ENCODE data around the gene PGLYRP1.

Gene PGLYRP1

DNA sequence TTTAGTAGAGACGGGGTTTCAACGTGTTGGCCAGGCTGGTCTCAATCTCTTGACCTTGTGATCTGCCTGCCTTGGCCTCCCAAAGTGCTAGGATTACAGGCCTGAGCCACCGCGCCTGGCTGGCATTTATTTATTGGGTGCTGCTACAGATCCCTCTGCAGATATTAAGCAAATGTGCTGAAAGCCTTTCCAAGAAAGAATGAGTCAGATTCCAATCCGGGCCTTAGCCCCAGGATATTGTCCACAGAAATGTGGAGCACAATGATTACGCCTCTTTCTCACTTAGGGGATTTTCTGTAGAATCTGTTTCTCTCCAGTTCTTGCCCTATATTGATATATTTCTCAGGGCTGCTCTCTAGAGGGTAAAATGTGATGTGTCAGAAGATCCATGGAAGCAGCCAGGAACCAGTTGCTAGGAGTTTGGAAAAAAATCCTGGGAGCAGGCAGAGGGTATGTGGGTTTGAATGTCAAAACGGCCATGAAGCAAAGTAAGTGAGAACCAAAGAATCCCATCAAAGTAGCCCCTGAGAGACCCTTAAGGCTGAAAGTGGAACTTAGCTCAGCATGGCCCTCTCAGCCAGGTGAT lies 42.7 kb upstream of the PGLYRP1 start:
- peak; percentile 71 for DNase-seq (ENCODE audit: low read depth, low spot score)
- no peak overlapping the region for H3K4me3 ChIP-seq (ENCODE audit: low read depth, low read length)
- in situ Hi-C loops (cut with HindIII; ENCODE audit: low sequenced_read_pairs) = no loop called here
- TF ChIP-seq, protein P1, sequence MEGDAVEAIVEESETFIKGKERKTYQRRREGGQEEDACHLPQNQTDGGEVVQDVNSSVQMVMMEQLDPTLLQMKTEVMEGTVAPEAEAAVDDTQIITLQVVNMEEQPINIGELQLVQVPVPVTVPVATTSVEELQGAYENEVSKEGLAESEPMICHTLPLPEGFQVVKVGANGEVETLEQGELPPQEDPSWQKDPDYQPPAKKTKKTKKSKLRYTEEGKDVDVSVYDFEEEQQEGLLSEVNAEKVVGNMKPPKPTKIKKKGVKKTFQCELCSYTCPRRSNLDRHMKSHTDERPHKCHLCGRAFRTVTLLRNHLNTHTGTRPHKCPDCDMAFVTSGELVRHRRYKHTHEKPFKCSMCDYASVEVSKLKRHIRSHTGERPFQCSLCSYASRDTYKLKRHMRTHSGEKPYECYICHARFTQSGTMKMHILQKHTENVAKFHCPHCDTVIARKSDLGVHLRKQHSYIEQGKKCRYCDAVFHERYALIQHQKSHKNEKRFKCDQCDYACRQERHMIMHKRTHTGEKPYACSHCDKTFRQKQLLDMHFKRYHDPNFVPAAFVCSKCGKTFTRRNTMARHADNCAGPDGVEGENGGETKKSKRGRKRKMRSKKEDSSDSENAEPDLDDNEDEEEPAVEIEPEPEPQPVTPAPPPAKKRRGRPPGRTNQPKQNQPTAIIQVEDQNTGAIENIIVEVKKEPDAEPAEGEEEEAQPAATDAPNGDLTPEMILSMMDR (IDR thresholded peaks at IDR 0.05; ENCODE audit: low read depth, low read length) = no peak

DNA sequence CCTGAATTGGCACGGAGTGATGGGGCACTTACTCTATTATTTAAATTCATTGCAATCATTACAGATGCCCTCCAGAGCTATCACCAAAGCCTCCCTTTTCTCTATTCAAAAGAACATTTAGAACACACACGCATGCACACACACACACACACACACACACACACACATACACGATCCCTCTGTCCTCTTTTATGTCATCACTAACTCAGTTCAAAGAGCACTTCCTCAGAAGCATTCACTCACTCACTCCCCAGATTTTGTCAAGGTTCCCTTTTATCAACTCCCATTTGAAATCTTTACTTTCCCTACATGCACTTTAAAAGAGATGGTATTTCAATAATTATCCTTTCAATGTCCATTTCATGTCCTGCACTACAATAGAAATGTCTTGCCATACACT lies 40.3 kb upstream of the PGLYRP1 start:
- DNase-seq (ENCODE audit: low read depth, low spot score) = no peak
- no peak overlapping the region for H3K4me3 ChIP-seq (ENCODE audit: low read depth, low read length)
- TF ChIP-seq, protein P1 (IDR thresholded peaks at IDR 0.05; ENCODE audit: low read depth, low read length) = no peak
- in situ Hi-C loops (cut with HindIII; ENCODE audit: low sequenced_read_pairs) = no loop called here

DNA sequence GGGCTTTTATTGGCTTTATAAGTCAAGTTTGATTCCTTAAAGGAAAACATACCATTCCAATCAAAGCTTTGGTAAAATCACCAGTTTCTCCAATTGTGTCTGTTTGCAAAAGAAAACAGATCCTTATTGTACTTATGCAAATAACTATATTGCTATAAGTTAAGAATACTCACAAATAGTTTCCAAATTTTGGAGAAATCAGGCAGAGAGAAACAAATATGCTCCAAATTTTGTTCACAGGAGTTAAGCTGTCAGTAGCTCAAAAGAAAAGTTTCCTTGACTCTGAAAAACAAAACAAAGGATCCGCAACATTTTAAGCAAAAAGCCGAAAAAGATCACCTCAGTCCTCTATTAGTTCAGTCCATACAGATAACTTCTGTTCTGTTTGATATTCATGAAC lies 37.2 kb upstream of the PGLYRP1 start:
- no peak for DNase-seq (ENCODE audit: low read depth, low spot score)
- H3K4me3 ChIP-seq (ENCODE audit: low read depth, low read length) = no peak overlapping the region
- in situ Hi-C loops (cut with HindIII; ENCODE audit: low sequenced_read_pairs) = no loop called here
- TF ChIP-seq, protein P1 (IDR thresholded peaks at IDR 0.05; ENCODE audit: low read depth, low read length) = no peak

DNA sequence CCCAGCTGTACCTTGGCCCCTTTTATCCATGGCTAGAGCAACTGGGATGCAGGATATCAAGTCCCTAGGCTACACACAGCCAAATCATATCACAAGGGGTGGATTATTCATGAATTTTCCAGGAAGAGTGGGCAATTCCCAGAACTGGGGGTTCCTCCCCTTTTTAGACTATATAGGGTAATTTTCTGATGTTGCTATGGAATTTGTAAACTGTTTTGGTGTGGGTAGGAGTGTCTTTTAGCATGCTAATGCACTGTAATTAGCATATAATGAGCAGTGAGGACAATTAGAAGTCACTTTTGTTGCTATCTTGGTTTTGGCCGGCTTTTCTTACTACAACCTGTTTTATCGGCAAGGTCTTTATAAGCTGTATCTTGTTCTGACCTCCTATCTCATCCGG lies 35.9 kb upstream of the PGLYRP1 start:
- H3K4me3 ChIP-seq (ENCODE audit: low read depth, low read length) = no peak overlapping the region
- TF ChIP-seq, protein P1 (IDR thresholded peaks at IDR 0.05; ENCODE audit: low read depth, low read length) = no peak
- in situ Hi-C loops (cut with HindIII; ENCODE audit: low sequenced_read_pairs) = no loop called here
- DNase-seq (ENCODE audit: low read depth, low spot score) = no peak

DNA sequence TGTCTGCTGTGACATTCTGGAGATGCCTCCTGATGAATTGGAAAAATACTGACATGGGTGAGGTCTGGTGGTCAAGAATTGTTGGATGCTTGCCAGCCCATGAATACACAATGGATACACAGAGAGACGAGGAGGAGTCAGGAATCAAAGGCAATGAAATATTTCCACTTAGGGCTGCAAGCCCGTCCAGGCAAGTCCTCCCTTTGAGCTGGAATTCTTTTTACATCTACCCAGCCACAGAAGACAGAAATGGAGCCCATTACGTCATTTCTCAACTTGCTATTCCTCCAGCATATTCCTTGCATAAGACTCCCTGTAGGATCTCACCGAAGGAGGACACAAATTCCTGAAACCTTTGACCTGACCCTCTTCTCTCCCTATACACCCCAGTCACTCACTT lies 33.7 kb upstream of the PGLYRP1 start:
- DNase-seq (ENCODE audit: low read depth, low spot score) = no peak
- H3K4me3 ChIP-seq (ENCODE audit: low read depth, low read length) = no peak overlapping the region
- TF ChIP-seq, protein P1 (IDR thresholded peaks at IDR 0.05; ENCODE audit: low read depth, low read length) = no peak
- in situ Hi-C loops (cut with HindIII; ENCODE audit: low sequenced_read_pairs) = no loop called here

DNA sequence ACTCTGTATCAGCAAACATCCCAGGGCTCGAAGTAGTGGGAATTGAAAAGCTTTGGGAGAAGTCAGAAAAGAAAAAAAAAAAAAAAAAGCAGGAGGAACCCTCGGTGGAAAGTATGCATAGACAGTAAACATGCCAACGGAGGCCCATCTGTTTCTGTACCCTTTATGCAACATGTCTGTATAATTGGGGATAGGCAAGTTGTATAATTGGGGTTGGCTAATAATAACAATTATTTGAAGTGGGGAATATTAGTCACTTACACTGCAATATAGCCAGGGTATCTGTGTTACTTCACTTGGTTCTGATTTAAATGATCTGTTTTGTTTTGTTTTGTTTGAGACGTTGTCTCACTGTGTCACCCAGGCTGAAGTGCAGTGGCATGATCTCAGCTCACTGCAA lies 30.0 kb upstream of the PGLYRP1 start:
- in situ Hi-C loops (cut with HindIII; ENCODE audit: low sequenced_read_pairs) = no loop called here
- H3K4me3 ChIP-seq (ENCODE audit: low read depth, low read length) = no peak overlapping the region
- TF ChIP-seq, protein P1 (IDR thresholded peaks at IDR 0.05; ENCODE audit: low read depth, low read length) = no peak
- no peak for DNase-seq (ENCODE audit: low read depth, low spot score)

DNA sequence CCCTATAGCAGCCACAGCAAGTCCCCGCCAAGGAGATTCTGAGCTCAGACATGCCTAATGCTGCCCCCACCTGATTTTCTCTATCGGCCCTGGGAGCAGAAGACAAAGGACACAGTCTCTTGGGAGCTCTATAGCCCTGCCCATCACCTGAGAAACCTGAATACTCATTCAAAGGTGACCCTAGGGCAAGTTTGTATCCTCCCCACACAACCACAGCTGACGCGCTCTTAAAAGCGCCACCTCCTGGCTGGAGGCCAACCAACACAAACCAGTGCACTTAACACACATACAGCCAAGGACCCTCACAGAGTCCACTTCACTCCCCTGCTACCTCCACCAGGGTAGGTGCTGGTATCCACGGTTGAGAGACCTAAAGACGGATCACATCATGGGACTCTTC lies 26.7 kb upstream of the PGLYRP1 start:
- in situ Hi-C loops (cut with HindIII; ENCODE audit: low sequenced_read_pairs) = no loop called here
- TF ChIP-seq, protein P1 (IDR thresholded peaks at IDR 0.05; ENCODE audit: low read depth, low read length) = no peak

More for the DNA sequence above, 26.7 kb upstream of the PGLYRP1 start:
- no peak overlapping the region for H3K4me3 ChIP-seq (ENCODE audit: low read depth, low read length)
- DNase-seq (ENCODE audit: low read depth, low spot score) = no peak

Measured in astrocyte of the spinal cord (primary cell).